Thyroid gland (tissue), 4 donors: Measurements from ENCODE around the gene NCBP3.

ENCODE experiments used
- CTCF ChIP-seq, 6 experiments: fragments of 200-600 bp in 3 of 6; fragments of 450-650 bp in 3 of 6; sonication (generic) in 3 of 6; IDR thresholded peaks; one replicate each; pipeline ENCODE4 v1.5.1; 2016 to 2019; ENCODE audit warnings: antibody characterized with exemption in 6 of 6, mild to moderate bottlenecking in 2 of 6, inconsistent platforms in 1 of 6, moderate library complexity in 1 of 6
- POLR2A ChIP-seq, 2 donors: fragments of 450-650 bp; IDR thresholded peaks; one replicate each; pipeline ENCODE4 v1.6.1; 2017; ENCODE audit warnings: antibody characterized with exemption in 2 of 2, mild to moderate bottlenecking in 2 of 2, moderate library complexity in 1 of 2

GRCh38 chr17:3763777-3764170 is 82.3 kb downstream of the NCBP3 start:
- TF ChIP-seq POLR2A (IDR thresholded peaks at IDR 0.05): no peak
- no peak for TF ChIP-seq CTCF (IDR thresholded peaks at IDR 0.05)
